NCI-H1694 treated with DMSO at 0.1 percent for 48 hours (cell line): Measurements from ENCODE around the gene POC1A.
A peak's percentile ranks its signal among the peaks of the same experiment; 100 is the strongest.

ENCODE experiments used
- DNase-seq: peaks from one replicate; lab custom pipeline; 2025; lab: John Stamatoyannopoulos, UW

POC1A gene

GRCh38 chr3:52026041-52026440, 128.2 kb downstream of the POC1A start:
- peak; percentile 64 for DNase-seq

- no peak for DNase-seq
Measured at GRCh38 chr3:52025453-52025852, 128.8 kb downstream of the POC1A start.
